Activated CD4-positive, alpha-beta T cell treated with anti-CD3 and anti-CD28 coated beads, Interleukin-2, amount 10 ng/mL, durations not matched to agents 7 days and 5 days (primary cell): ENCODE measurements around the gene KRT14. TPM values are rescaled to one million over a fixed set of nuclear protein-coding genes. Genes with fewer than 3 reads are reported as not detected.
"Not testable (repeated sequence)": the region's sequence is repeated elsewhere in the genome, so short reads cannot be mapped to it uniquely, and the experiment has no call there.

Source experiments
- CTCF ChIA-PET: fragments of 350-600 bp; sonication (Branson Sonifier 250); formaldehyde crosslinking; loops from one replicate; lab custom pipeline; 2021; ENCODE audit warnings: antibody characterized with exemption; lab: Charles Lee
- POLR2A ChIA-PET: fragments of 350-600 bp; sonication (Branson Sonifier 250); formaldehyde crosslinking; loops from one replicate; lab custom pipeline; 2021; ENCODE audit warnings: antibody characterized with exemption; lab: Charles Lee
- DNase-seq: peaks from one replicate; pipeline ENCODE4 v3.0.0-alpha.2; 2020
- H3K27ac Mint-ChIP-seq: one replicate; pipeline ENCODE4 v1.8.0; 2021; ENCODE audit warnings: mild to moderate bottlenecking, moderate library complexity, mixed read lengths
- H3K27me3 Mint-ChIP-seq: one replicate; pipeline ENCODE4 v1.8.0; 2021; ENCODE audit warnings: mixed read lengths
- H3K36me3 Mint-ChIP-seq: one replicate; pipeline ENCODE4 v1.8.0; 2021; ENCODE audit warnings: low read depth, mixed read lengths
- H3K4me1 Mint-ChIP-seq: one replicate; pipeline ENCODE4 v1.8.0; 2021; ENCODE audit warnings: mixed read lengths
- H3K4me3 Mint-ChIP-seq: one replicate; pipeline ENCODE4 v1.8.0; 2021; ENCODE audit warnings: mild to moderate bottlenecking, moderate library complexity, mixed read lengths
- H3K9me3 Mint-ChIP-seq: one replicate; pipeline ENCODE4 v1.8.0; 2021; ENCODE audit warnings: mixed read lengths
- total RNA-seq, 2 experiments: library from RNA; stranded (reverse); gene quantifications; one replicate each; pipeline ENCODE4 v1.2.3, GENCODE V29; 2021

KRT14 gene
- total RNA-seq, 2 experiments from 2014 or later, result not detected

DNA sequence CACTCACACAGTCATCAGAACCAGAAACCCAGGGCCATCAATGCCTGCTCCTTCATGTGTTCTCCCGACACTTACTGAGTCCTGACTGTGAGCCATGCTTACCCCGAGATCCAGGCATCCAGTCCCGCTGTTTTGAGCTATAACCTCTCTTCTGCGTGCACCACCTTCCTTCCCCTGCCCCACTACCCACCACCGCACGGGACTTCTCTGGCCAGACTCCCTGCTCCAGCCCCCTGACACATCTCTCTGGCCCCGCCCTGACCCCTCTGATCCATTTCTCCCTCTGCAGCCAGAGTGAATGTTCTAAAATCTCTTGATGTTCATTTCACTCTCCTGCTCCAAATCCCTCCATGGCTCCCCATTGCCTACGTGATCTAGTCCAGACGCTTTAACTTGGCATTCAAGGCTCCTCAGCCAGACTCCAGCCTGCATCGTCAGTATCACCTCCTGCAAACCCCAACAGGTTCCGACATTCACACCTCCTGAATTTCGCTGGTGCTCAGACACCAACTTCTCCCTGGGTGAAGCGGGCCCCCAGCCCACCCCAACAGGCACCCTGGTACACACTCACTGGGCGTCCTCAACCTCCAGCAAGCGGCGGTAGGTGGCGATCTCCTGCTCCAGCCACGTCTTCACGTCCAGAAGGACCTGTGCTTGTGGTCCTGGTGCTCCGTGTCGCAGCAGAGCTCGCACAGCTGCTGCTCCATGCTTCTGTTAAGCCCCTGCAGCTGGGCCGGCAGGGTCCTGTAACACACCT, 40.8 kb upstream of the KRT14 start:
- Mint-ChIP-seq H3K4me1 (no peaks in the 10 kb centered on the region), H3K36me3 (no peaks in the 10 kb centered on the region), H3K27me3 (no peaks in the 10 kb centered on the region), H3K9me3 (no peaks in the 10 kb centered on the region), H3K27ac (no peak overlapping the region), H3K4me3 (no peak overlapping the region)
- no peak for DNase-seq
- CTCF ChIA-PET, result interaction anchor here (1.1 kb wide), 1 partner anchor 21 kb away, joined by 4 read pairs; no protein-coding TSS in a partner anchor
- POLR2A ChIA-PET, result no interaction called here

GRCh38 chr17:41626914-41627295, 40.2 kb upstream of the KRT14 start:
- H3K27me3 Mint-ChIP-seq, DNase-seq, H3K9me3 Mint-ChIP-seq, H3K4me3 Mint-ChIP-seq, H3K27ac Mint-ChIP-seq, POLR2A ChIA-PET, H3K36me3 Mint-ChIP-seq, H3K4me1 Mint-ChIP-seq: not testable (repeated sequence)
- CTCF ChIA-PET, result interaction anchor here (0.9 kb wide), 1 partner anchor 36 kb away, joined by 3 read pairs; no protein-coding TSS in a partner anchor

- H3K27ac Mint-ChIP-seq, H3K27me3 Mint-ChIP-seq, H3K36me3 Mint-ChIP-seq, H3K4me1 Mint-ChIP-seq, DNase-seq, H3K4me3 Mint-ChIP-seq, POLR2A ChIA-PET, H3K9me3 Mint-ChIP-seq: not testable (repeated sequence)
- CTCF ChIA-PET, result interaction anchor here (0.9 kb wide), 1 partner anchor 36 kb away, joined by 3 read pairs; no protein-coding TSS in a partner anchor
Measured at GRCh38 chr17:41626028-41626913, 39.6 kb upstream of the KRT14 start.

DNA sequence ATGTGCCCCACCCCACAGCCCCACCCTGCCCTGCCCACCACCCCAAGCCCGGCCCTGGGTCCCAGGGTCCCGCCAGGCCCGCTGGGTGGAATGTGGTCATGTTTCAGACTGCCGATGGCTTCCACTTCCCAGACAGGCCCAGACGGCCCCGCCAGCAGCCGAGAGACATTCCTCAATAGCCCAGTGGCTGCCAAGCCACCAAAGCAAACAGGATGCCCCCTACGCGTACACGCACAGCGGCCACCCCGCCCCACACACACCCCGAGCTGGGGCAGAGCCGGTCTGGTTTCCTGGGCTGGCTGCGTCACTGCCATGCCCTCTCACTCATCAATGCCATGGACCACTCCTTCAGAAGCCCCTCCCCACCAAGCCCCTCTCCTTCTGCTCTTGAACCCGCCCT, 38.9 kb upstream of the KRT14 start:
- Mint-ChIP-seq H3K27ac (no peak overlapping the region), H3K36me3 (no peaks in the 10 kb centered on the region), H3K9me3 (no peaks in the 10 kb centered on the region), H3K4me1 (no peaks in the 10 kb centered on the region), H3K4me3 (no peak overlapping the region), H3K27me3 (no peaks in the 10 kb centered on the region)
- ChIA-PET POLR2A (no interaction called here), CTCF (no interaction called here)
- no peak for DNase-seq

DNA sequence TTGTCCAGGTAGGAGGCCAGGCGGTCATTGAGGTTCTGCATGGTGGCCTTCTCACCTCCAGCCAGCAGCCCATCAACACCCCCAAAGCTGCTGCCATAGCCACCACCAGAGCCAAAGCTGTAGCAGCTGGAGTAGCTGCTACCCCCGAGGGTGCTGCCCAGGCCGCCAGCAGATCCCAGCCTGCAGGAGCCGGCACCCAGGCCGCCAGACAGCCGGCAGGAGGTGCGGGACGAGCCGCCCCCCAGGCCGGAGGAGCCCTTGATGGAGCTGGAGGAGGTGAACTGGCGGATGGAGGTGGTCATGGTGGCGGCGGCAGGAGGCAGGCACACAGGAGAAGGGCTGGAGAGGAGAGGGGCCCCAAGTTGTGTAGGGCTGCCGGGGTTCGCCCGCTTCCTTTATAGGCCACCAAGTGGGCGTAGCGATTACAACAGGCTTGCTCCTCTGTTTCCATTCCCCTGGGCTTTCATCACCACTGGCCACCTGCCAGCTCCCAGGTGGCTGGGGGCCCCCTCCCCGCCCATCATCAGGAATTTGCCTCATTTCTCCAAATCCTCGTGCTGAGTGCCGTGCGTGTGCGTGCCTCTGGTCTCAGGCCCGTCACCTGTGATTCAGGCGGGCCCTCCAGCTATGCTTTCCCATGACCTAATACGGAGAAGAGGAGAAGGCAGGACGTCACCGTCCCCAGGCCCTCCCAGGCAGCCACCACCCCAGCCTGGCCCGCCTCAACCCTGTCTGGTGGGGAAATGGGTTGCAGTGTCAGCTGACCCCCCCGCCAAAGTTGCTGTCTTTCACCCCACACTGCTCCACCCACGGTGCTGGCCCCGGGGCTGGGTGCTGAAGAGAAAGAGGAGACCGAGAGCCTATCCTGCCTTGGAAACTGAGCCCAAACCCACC, 37.8 kb upstream of the KRT14 start, which contains the start of gene KRT17:
Gene KRT17, minus strand, starts transcription at position 368 of the 894 bp plus-strand sequence. Its CDS starts 66 bp downstream, at position 302.
- POLR2A ChIA-PET, result no interaction called here
- H3K27ac Mint-ChIP-seq, result no peak within 1 kb of the TSS
- CTCF ChIA-PET, result interaction anchor here (1.2 to 1.3 kb wide), 2 partner anchors 24 to 38 kb away, joined by 3 to 5 read pairs; no protein-coding TSS in a partner anchor
- no peak for DNase-seq
- H3K4me3 Mint-ChIP-seq, result no peak within 1 kb of the TSS
- H3K4me1 Mint-ChIP-seq, result no peaks in the 10 kb centered on the region
- no peaks in the 10 kb centered on the region for H3K27me3 Mint-ChIP-seq
- H3K9me3 Mint-ChIP-seq, result no peaks in the 10 kb centered on the region
- no peaks in the 10 kb centered on the region for H3K36me3 Mint-ChIP-seq

GRCh38 chr17:41623184-41623861, 36.6 kb upstream of the KRT14 start:
- H3K9me3 Mint-ChIP-seq, H3K36me3 Mint-ChIP-seq, H3K4me3 Mint-ChIP-seq, H3K4me1 Mint-ChIP-seq, POLR2A ChIA-PET, DNase-seq, H3K27me3 Mint-ChIP-seq, H3K27ac Mint-ChIP-seq: not testable (repeated sequence)
- CTCF ChIA-PET, result interaction anchor here (1.2 to 1.8 kb wide), 3 partner anchors 25 to 74 kb away, joined by 3 to 6 read pairs (median 5); no protein-coding TSS in a partner anchor

- H3K36me3 Mint-ChIP-seq, H3K4me1 Mint-ChIP-seq, H3K4me3 Mint-ChIP-seq, H3K27me3 Mint-ChIP-seq, H3K9me3 Mint-ChIP-seq, DNase-seq, H3K27ac Mint-ChIP-seq, POLR2A ChIA-PET: not testable (repeated sequence)
- CTCF ChIA-PET, result interaction anchor here (1.8 to 2.0 kb wide), 2 partner anchors 27 to 73 kb away, joined by 5 to 6 read pairs; no protein-coding TSS in a partner anchor
Measured at GRCh38 chr17:41622340-41623183, 35.9 kb upstream of the KRT14 start.

DNA sequence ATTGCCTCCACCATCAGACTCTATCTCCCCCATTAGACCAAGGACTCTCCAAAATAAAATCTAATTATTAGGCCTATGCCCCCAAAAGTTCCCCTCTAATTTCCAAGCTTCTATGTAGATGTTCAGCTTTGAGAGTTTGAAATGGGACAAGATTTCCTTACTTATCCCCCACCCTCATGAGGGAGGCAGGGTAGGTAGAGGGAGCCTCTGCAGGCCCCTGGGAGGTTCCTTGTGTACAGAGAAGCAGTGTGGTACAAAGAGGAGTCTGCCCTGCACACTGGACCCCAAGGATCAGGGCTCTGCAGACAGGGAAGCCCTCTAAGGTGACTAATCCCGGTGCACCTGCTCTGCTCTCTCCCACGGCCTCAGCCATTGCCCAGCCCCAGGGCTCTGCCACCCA, 35.2 kb upstream of the KRT14 start:
- ChIA-PET POLR2A (no interaction called here), CTCF (interaction anchor here (1.8 to 2.0 kb wide), 2 partner anchors 28 to 73 kb away, joined by 5 to 6 read pairs; no protein-coding TSS in a partner anchor)
- Mint-ChIP-seq H3K27me3 (no peaks in the 10 kb centered on the region), H3K27ac (no peak overlapping the region), H3K36me3 (no peaks in the 10 kb centered on the region), H3K9me3 (no peaks in the 10 kb centered on the region), H3K4me3 (no peak overlapping the region), H3K4me1 (no peaks in the 10 kb centered on the region)
- no peak for DNase-seq

DNA sequence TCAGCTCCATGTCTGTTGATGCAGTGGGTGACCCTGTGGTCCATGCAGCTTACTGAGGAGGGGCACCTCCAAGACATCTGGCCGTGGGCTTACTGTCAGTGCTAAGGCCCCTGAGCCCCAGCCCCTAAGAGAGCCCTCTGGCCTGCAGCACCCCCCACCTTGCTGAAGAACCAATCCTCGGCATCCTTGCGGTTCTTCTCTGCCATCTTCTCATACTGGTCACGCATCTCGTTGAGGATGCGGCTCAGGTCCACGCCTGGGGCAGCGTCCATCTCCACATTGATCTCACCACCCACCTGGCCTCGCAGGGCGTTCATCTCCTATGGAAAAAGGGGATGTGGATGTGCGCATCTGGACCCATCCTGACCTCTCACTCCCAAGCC, 34.7 kb upstream of the KRT14 start:
- CTCF ChIA-PET, result interaction anchor here (1.2 to 2.0 kb wide), 2 partner anchors 28 to 41 kb away, joined by 4 to 5 read pairs; no protein-coding TSS in a partner anchor
- H3K4me1 Mint-ChIP-seq, POLR2A ChIA-PET, H3K4me3 Mint-ChIP-seq, H3K27ac Mint-ChIP-seq, H3K27me3 Mint-ChIP-seq, DNase-seq, H3K36me3 Mint-ChIP-seq, H3K9me3 Mint-ChIP-seq: not testable (repeated sequence)

DNA sequence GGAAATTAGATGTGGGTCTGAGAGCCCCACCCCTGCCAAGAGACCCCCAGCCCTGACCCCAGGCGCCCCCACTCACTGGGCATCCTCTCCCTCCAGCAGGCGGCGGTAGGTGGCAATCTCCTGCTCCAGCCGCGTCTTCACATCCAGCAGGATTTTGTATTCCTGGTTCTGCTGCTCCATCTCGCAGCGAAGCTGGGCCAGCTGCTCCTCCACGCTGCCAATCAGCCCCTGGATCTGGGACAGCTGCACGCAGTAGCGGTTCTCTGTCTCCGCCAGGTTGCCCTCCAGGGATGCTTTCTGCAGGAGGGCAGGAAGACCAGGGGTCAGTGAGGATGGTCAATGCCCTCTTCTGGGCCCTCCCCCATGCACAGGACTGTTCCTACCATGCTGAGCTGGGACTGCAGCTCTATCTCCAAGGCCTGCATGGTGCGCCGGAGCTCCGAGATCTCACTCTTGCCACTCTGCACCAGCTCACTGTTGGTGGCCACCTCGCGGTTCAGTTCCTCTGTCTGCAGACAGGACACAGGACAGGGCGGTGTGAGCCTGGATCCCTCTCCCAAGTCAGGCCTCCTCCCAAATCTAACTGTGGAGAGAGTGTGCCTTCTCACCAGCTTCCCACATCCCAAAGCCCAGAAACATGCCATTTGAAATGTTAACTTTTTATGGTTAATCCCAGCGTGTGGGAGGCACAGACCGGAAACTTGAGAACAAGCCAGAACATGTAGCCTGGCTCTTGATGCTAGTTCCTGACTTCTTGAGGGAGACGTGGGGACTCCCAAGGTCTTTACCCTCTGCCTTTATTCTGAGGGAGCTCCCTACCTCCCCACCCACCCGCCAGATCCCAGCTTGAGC, 34.1 kb upstream of the KRT14 start:
- Mint-ChIP-seq H3K4me3 (no peak overlapping the region), H3K4me1 (no peaks in the 10 kb centered on the region), H3K36me3 (no peaks in the 10 kb centered on the region), H3K27ac (no peak overlapping the region), H3K27me3 (no peaks in the 10 kb centered on the region), H3K9me3 (no peaks in the 10 kb centered on the region)
- CTCF ChIA-PET, result interaction anchor here (1.2 to 2.0 kb wide), 2 partner anchors 29 to 42 kb away, joined by 4 to 5 read pairs; no protein-coding TSS in a partner anchor
- no peak for DNase-seq
- POLR2A ChIA-PET, result no interaction called here
